Trophoblast cell (in vitro differentiated cells and primary cell): ENCODE measurements around the gene AMOTL1.

ENCODE experiments used
- DNase-seq, 2 donors: peaks; one replicate each; pipeline ENCODE4 v3.0.0-alpha.2; 2016
- H2AFZ ChIP-seq: 2 replicates; pipeline ENCODE4 v1.6.1; 2013; ENCODE audit warnings: low read length, moderate library complexity, mild to moderate bottlenecking; ENCODE audit not compliant: insufficient read depth, poor library complexity
- H2AK5ac ChIP-seq: 2 replicates; pipeline ENCODE4 v1.6.1; 2013; ENCODE audit warnings: mild to moderate bottlenecking, low read length
- H2BK120ac ChIP-seq: 2 replicates; pipeline ENCODE4 v1.6.1; 2013; ENCODE audit warnings: low read length, mild to moderate bottlenecking, moderate library complexity; ENCODE audit not compliant: insufficient read depth, poor library complexity
- H2BK12ac ChIP-seq: 2 replicates; pipeline ENCODE4 v1.6.1; 2013; ENCODE audit warnings: mild to moderate bottlenecking, low read length, moderate library complexity
- H2BK5ac ChIP-seq: 2 replicates; pipeline ENCODE4 v1.6.1; 2013; ENCODE audit warnings: low read length, low read depth, moderate library complexity, mild to moderate bottlenecking; ENCODE audit not compliant: poor library complexity
- H3K14ac ChIP-seq: 2 replicates; pipeline ENCODE4 v1.6.1; 2013; ENCODE audit warnings: mild to moderate bottlenecking, low read length
- H3K18ac ChIP-seq: 2 replicates; pipeline ENCODE4 v1.6.1; 2013; ENCODE audit warnings: mild to moderate bottlenecking, low read length
- H3K23ac ChIP-seq: 2 replicates; pipeline ENCODE4 v1.6.1; 2013; ENCODE audit warnings: low read length
- H3K27ac ChIP-seq: 2 replicates; pipeline ENCODE4 v1.5.1; 2013; ENCODE audit warnings: low read depth, mild to moderate bottlenecking, inconsistent platforms, low read length, moderate library complexity
- H3K27me3 ChIP-seq: 2 replicates; pipeline ENCODE4 v1.6.1; 2013; ENCODE audit warnings: inconsistent platforms, mild to moderate bottlenecking, low read length, moderate library complexity; ENCODE audit not compliant: insufficient read depth
- H3K36me3 ChIP-seq, 2 experiments: 1 replicate in 1 of 2; 2 replicates in 1 of 2; pipeline ENCODE4 v1.6.1; 2013; ENCODE audit warnings: low read length in 2 of 2, mild to moderate bottlenecking in 2 of 2, moderate library complexity in 1 of 2; ENCODE audit not compliant: insufficient read depth in 2 of 2, control insufficient read depth in 1 of 2
- H3K4ac ChIP-seq: 2 replicates; pipeline ENCODE4 v1.6.1; 2013; ENCODE audit warnings: low read depth, mild to moderate bottlenecking, low read length, moderate library complexity
- H3K4me1 ChIP-seq, 2 experiments: 1 replicate in 1 of 2; 2 replicates in 1 of 2; pipeline ENCODE4 v1.6.1; 2013; ENCODE audit warnings: low read length in 2 of 2, mild to moderate bottlenecking in 2 of 2, moderate library complexity in 1 of 2; ENCODE audit not compliant: insufficient read depth in 2 of 2, control insufficient read depth in 1 of 2
- H3K4me2 ChIP-seq: 2 replicates; pipeline ENCODE4 v1.6.1; 2013; ENCODE audit warnings: inconsistent platforms, mild to moderate bottlenecking, low read length, moderate library complexity
- H3K4me3 ChIP-seq: 2 replicates; pipeline ENCODE4 v1.5.1; 2013; ENCODE audit warnings: mild to moderate bottlenecking, low read depth, low read length, inconsistent platforms
- H3K79me1 ChIP-seq: one replicate; pipeline ENCODE4 v1.6.1; 2013; ENCODE audit warnings: low read length
- H3K79me2 ChIP-seq: 2 replicates; pipeline ENCODE4 v1.6.1; 2013; ENCODE audit warnings: low read length, mild to moderate bottlenecking; ENCODE audit not compliant: control insufficient read depth, insufficient read depth, poor library complexity
- H3K9ac ChIP-seq: 2 replicates; pipeline ENCODE4 v1.6.1; 2013; ENCODE audit warnings: mild to moderate bottlenecking, low read length
- H3K9me3 ChIP-seq: 2 replicates; pipeline ENCODE4 v1.6.1; 2013; ENCODE audit warnings: low read depth, mild to moderate bottlenecking, control low read depth, inconsistent platforms, low read length; ENCODE audit not compliant: insufficient read depth
- H4K12ac ChIP-seq: 2 replicates; pipeline ENCODE4 v1.6.1; 2013; ENCODE audit warnings: low read depth, mild to moderate bottlenecking, low read length, moderate library complexity
- H4K8ac ChIP-seq: 2 replicates; pipeline ENCODE4 v1.6.1; 2013; ENCODE audit warnings: low read depth, mild to moderate bottlenecking, low read length, moderate library complexity
- H4K91ac ChIP-seq: one replicate; pipeline ENCODE4 v1.6.1; 2013; ENCODE audit warnings: low read depth, mild to moderate bottlenecking, low read length, moderate library complexity
- WGBS: extraction: QIAGEN DNeasy Blood & Tissue Kit; methylation state at CpG from one replicate; pipeline ENCODE4 v1.1.7; 2013; ENCODE audit warnings: missing lambda C conversion rate; ENCODE audit not compliant: insufficient read length, insufficient coverage; ENCODE audit errors: extremely low coverage; 5-methylcytosine and 5-hydroxymethylcytosine counted together

AMOTL1 gene

DNA sequence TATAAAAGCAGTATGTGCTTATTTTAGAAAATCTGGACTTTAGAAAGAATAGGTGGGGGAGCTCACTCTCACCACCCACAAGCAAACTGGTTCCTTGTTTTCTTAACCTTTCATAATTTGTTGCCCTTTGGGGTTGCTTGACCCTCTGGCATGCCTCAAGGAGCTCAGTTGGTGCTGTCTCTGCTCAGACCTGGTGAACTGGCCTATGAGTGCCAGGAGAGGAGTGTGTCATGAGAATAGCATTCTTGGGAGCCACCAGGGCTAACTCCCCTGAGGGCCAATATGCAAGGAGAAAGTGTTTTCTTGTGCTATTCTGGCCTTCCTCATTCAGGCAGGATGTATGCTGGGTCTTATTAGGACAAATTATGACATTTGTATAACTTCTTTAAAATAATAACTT is 21.0 kb upstream of the AMOTL1 start:
- Histone ChIP-seq H2BK120ac (no peak overlapping the region), H3K36me3 (no peaks in the 10 kb centered on the region), H3K4me2 (no peak overlapping the region), H2AFZ (no peak overlapping the region), H2AK5ac (no peak overlapping the region), H3K27me3 (no peaks in the 10 kb centered on the region), H3K18ac (no peak overlapping the region), H3K9me3 (no peaks in the 10 kb centered on the region), H3K23ac (no peak overlapping the region), H3K4me1 (peaks cover 8 to 31% of the 10 kb centered on the region in 2 experiments), H3K4me3 (no peak overlapping the region), H3K79me1 (peaks cover 5% of the 10 kb centered on the region), H3K9ac (no peak overlapping the region), H3K4ac (no peak overlapping the region), H2BK5ac (peak overlapping the region; percentile 36), H3K79me2 (no peaks in the 10 kb centered on the region), H3K14ac (no peak overlapping the region), H4K12ac (no peak overlapping the region), H2BK12ac (no peak overlapping the region), H4K8ac (no peak overlapping the region), H3K27ac (peak overlapping the region; percentile 89), H4K91ac (no peak overlapping the region)
- DNase-seq: peak; percentile 79 to 86

DNA sequence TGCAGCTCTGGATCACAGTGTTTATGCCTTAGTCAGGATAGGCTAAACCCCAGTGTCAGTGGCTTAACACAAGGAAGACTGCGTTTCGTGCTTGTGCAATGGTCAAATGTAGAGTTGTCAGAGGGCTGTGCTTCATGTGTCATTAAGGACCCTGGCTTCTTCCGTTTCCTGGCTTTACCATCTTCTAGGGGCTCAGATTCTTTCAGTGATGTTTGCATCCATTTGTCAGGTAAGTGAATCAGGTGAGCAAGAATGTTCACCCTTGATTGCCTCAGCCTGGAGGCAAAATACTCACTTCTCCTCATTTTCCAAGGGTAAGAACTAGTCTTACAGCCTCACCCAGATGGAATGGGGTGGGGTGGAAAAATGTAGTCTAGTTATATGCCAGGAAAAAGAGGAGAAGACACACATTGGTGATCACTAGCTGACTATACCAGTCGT is 20.5 kb upstream of the AMOTL1 start:
- Histone ChIP-seq H3K23ac (no peak overlapping the region), H3K27me3 (no peaks in the 10 kb centered on the region), H3K9me3 (no peaks in the 10 kb centered on the region), H4K91ac (no peak overlapping the region), H3K4me1 (peaks cover 8 to 31% of the 10 kb centered on the region in 2 experiments), H4K12ac (no peak overlapping the region), H3K36me3 (no peaks in the 10 kb centered on the region), H3K9ac (no peak overlapping the region), H2AK5ac (no peak overlapping the region), H2AFZ (no peak overlapping the region), H3K4me3 (no peak overlapping the region), H2BK120ac (peak overlapping the region; percentile 10), H3K4me2 (peak overlapping the region; percentile 35), H3K79me2 (no peaks in the 10 kb centered on the region), H3K18ac (no peak overlapping the region), H3K4ac (no peak overlapping the region), H2BK5ac (peak overlapping the region; percentile 60), H3K79me1 (peaks cover 5% of the 10 kb centered on the region), H3K14ac (no peak overlapping the region), H2BK12ac (no peak overlapping the region), H3K27ac (peak overlapping the region; percentile 89), H4K8ac (no peak overlapping the region)
- no CpG with 5 or more reads among the region's 4 CpGs for WGBS
- peak; percentile 97 to 99 for DNase-seq

GRCh38 chr11:94749369-94749768 is 18.8 kb upstream of the AMOTL1 start:
- H2BK120ac ChIP-seq: peak overlapping the region; percentile 81
- no peak overlapping the region for H3K27ac ChIP-seq
- no peaks in the 10 kb centered on the region for H3K9me3 ChIP-seq
- peak overlapping the region; percentile 69 for H2AK5ac ChIP-seq
- peak overlapping the region; percentile 85 for H4K91ac ChIP-seq
- no peak overlapping the region for H2AFZ ChIP-seq
- peak overlapping the region; percentile 54 for H3K14ac ChIP-seq
- H2BK12ac ChIP-seq: peak overlapping the region; percentile 62
- H3K79me2 ChIP-seq: no peaks in the 10 kb centered on the region
- peak overlapping the region; percentile 52 for H2BK5ac ChIP-seq
- no peaks in the 10 kb centered on the region for H3K27me3 ChIP-seq
- peak overlapping the region; percentile 72 for H3K18ac ChIP-seq
- H3K9ac ChIP-seq: no peak overlapping the region
- H3K4me1 ChIP-seq: peaks cover 8 to 33% of the 10 kb centered on the region in 2 experiments
- H3K36me3 ChIP-seq: no peaks in the 10 kb centered on the region
- peak overlapping the region; percentile 29 for H4K8ac ChIP-seq
- no peak overlapping the region for H4K12ac ChIP-seq
- WGBS: no CpG with 5 or more reads among the region's 4 CpGs
- peak overlapping the region; percentile 22 for H3K4ac ChIP-seq
- H3K79me1 ChIP-seq: peaks cover 5% of the 10 kb centered on the region
- no peak overlapping the region for H3K4me2 ChIP-seq
- H3K4me3 ChIP-seq: no peak overlapping the region
- H3K23ac ChIP-seq: no peak overlapping the region
- DNase-seq: peak; percentile 49 to 64

DNA sequence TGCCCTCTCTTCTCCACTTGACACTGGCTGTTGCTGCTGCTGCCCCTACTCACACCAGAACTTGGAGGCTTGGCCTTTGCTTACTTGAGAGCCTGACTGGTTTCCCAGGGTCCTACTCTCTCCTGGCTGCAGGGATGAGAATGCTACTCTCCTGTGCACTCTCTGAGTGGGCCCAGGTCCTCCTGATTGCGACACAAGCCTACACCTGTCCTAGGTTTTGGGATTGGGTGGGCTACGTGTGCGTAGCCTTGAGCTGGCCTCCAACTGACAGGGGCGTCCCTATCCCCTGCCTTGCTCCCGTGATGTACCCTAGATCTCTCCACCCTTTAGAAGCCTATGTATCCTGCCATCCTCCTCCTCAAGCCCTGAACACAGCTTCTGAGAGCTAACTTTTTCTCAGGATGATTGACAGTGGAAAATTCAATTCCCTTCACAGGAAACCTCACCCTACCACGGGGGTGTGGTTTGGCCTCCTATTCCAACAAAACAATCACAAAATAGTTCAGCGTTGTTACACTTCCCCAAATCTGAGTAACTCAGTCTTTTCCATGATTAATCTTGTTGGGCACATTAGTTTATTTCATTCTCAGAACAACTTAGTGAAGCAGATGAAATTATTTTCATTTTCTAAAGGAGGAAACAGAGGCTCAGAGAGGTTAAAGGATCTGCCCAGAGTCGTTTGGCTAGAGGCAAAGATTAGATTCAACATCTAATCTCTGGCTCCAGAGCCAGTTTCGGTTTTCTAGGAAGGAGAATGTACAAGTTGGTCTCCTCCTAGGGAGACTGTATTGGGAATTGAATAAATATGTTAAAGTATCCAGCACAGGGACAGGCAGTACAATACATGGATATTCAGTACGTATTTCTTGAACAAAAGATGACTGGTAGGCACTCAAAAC is 17.6 kb upstream of the AMOTL1 start:
- Histone ChIP-seq H4K8ac (no peak overlapping the region), H3K4me2 (no peak overlapping the region), H3K9ac (no peak overlapping the region), H2BK12ac (peak overlapping the region; percentile 9), H3K4me3 (no peak overlapping the region), H3K79me1 (peaks cover 5% of the 10 kb centered on the region), H3K79me2 (no peaks in the 10 kb centered on the region), H3K36me3 (no peaks in the 10 kb centered on the region), H3K9me3 (no peaks in the 10 kb centered on the region), H2AFZ (no peak overlapping the region), H2BK5ac (no peak overlapping the region), H2AK5ac (peak overlapping the region; percentile 5), H4K12ac (no peak overlapping the region), H3K23ac (no peak overlapping the region), H3K18ac (no peak overlapping the region), H2BK120ac (peak overlapping the region; percentile 31), H4K91ac (peak overlapping the region; percentile 0), H3K4me1 (peaks cover 8 to 34% of the 10 kb centered on the region in 2 experiments), H3K14ac (peak overlapping the region; percentile 4), H3K4ac (no peak overlapping the region), H3K27ac (no peak overlapping the region), H3K27me3 (no peaks in the 10 kb centered on the region)
- no peak for DNase-seq
- no CpG with 5 or more reads among the region's 10 CpGs for WGBS
